NCI-H1092 (cell line): ENCODE measurements around the gene COL6A3.

Experiments
- DNase-seq: peaks from one replicate; lab custom pipeline; 2025; lab: John Stamatoyannopoulos, UW

Gene COL6A3

DNA sequence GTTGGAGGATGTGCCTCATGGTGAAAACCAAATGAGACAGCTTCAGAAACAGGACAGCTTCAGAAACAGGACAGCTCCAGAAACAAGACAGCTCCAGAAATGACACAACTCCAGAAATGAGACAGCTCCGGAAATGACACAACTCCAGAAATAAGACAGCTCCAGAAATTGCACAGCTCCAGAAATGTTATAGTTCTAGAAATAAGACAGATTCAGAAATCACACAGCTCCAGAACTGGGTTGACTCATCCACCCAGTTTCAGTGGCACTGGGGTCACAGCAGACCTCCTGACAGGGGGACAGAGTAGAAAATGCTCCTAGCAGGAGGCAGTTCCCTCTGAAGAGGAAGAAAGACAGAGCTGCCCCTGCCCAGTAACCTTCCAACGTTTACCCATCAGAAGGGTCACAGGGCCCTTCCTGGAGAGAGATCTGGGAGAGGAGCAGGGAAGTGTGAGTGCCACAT lies 26.9 kb upstream of the COL6A3 start:
- DNase-seq, result no peak

DNA sequence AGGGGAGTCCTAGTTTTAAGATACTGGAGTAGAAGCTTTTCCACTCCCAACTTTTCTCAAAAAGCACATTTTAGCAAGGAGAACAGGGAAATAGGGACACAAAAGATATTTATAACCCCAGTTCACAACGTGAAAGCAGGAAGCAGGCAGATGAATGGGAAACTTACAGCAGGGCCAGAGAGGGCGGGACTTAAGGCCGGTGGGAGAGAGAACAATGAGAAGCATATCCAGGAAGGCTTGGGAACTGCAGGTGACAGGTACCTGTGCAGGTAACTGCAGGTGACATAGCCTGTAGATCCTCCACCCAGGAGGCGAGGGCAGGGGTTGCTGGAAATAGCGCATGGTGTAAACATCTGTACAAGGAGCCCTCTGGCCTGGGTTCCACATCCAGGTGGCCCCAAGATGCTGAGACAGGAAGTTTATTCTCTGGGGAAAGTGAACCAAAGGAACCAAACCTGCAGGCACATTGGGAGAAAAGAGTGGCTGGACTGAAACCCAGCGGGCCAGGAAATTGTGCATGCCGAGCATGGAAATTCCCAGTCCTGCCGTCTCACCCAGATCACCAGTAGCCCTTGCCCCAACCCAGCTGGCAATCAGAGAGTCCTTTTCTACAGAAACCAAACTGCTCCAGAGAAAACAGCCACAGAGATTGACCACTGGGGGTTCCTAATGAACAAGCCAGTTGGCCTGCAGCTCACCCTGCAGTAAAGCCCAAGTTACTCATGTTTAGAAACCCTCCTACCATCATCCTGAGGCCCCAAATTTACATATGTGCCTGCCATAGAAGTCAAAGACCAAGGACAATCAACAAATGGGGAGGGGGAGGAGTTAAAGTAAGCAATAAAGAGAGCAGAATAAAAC lies 24.3 kb upstream of the COL6A3 start:
- DNase-seq, result peak; percentile 13

DNA sequence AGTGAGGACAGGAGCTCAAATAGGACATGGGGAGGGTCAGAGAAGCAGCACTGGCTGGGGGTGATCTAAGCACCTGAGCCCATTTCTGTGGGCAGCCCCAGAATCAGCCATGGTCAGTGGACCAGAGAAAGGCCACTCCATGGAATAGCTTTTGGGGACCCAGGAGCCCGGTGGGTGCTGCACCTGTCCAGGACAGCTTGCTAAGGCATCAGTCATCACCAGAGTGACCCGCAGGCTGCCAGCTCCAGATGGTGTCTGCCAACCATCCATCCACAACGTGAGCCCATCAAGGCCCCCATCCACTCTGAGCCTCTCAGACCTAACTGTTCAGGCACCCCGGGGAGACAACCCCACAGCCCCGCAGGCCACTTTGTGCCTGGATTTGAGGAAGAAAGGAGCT lies 23.6 kb upstream of the COL6A3 start:
- no peak for DNase-seq

DNA sequence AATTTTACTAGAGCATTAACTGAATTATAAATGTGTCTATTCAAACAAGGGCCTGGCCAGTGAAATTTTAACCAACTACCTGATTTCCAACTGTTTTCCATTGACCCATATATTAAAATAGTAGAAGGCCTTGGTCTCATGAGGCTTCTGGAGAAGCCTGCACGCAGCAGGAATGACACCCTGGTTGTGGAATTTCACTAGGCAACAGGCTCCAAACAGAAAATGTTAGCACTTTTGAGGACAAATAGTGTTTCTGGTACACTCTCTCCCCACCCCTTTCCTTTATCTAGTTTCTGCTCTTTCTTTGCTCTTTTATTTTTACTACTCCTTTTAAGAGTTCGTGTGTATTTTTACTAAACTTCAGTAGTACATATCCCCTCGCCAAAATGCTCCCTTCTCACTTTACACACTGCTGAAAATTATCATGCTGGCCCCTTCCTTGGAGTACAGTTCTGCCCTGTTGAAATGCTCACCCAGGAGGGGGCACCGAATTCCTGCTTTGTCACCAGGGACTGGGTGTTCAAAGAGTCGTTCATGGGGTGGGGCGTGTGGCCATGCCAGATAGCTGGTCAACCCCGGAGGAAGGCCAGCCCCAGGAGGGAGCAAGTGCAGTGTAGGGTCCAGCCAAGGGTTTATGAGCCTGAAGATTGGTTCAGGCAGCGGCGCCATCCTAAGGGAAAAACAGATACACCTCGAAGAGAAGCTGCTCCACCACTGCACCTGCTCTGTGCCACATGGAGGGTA lies 22.1 kb upstream of the COL6A3 start:
- DNase-seq, result no peak

DNA sequence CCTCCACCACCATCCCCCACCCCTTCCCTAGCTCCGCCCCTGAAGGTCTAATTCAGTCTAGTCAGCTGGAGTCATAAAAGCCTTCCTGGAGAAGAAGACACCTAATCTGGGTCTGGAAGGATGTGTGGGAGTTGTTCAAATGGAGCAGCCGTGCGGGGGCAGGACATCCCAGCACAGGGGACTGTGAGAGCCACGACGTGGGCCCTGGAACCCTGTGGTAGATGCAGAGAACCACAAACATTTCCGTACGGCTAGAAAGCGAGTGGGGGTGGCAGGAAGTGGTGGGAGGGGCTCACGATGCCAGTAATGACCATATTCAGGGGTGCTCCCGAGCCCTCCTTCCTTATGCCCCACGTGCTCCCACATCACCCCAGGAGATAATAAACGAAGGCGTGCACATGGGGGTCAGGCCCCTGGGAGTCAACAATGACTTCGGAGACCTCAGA lies 20.9 kb upstream of the COL6A3 start:
- no peak for DNase-seq

DNA sequence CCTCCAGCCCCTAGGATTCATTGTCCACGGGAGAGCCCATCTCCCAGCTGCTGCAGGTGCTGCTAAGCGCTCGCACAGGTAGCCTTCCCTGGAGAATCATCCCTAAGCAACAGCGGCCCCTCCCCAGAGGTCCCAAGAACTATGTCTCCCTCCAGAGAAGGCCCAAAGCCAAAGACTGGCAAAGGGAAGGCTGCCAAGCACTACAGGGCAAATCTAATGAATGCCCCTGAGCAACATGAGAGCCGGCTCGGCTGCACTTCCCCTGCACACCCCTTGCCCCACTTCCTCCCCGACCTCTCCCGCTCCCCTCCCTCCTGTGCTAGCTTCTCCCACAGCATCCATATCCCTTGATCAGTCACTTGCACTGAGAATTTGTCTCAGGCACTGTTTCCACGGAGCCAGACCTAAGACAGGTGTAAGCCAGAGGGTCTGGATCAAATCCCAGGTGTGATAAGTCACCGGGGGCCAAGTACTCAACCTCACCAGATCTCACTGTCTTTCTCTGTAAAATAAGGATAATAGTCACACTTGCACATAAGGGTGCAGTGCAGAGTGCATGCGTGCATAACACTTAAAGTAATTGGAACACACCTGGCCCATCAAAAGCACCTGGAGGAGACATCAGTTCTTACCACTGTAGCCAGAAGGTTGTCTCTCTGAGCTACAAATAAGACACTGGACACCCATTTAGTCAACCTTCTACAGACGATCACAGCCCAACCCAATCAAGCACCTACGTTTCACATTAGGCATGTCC lies 20.1 kb upstream of the COL6A3 start:
- no peak for DNase-seq

DNA sequence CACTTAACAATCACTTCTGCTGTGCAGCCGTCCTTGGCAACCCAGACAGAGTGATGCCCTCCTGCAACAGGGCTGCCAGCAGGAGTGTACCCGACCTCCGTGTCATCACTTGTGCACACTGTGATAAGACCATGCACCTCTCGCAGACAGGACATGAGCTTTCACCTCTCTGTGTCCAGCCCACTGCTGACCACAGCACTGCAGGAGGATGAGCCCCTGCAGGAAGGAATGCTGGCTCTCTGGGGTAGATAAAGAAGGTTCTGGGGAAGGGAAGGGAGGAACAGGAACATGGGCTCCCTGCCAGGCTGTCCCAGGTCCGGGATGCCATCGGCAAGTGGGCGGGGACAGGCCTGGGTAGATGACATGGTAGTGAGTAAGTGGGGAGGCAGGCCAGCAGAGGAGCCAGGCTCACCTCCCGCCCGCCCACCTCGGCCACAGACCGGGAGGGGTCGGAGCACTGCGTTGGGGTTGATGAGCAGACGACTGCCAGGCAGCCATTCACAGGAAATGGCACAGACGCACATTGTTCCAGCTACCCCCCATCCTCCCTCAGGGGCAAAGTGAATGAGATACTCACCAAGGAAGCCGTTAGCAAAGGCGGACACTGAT lies 18.6 kb upstream of the COL6A3 start:
- DNase-seq, result no peak

DNA sequence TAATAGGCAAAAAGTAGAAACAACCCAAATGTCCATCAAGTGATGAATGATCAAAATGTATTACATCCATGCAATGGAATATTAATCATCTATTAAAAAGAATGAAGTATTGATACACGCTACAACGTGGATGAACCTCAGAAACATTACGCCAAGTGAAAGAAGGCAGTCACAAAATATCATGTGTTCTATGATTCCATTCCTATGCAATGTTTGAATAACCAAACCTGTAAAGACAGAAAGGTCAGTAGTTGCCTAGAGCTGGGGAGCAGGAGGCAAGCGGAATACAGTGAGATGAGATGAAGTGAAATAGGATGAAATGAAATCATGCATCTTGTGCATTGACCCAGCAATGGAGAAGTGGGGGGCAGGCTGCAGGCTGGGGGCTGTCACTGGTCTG lies 17.9 kb upstream of the COL6A3 start:
- DNase-seq, result no peak

DNA sequence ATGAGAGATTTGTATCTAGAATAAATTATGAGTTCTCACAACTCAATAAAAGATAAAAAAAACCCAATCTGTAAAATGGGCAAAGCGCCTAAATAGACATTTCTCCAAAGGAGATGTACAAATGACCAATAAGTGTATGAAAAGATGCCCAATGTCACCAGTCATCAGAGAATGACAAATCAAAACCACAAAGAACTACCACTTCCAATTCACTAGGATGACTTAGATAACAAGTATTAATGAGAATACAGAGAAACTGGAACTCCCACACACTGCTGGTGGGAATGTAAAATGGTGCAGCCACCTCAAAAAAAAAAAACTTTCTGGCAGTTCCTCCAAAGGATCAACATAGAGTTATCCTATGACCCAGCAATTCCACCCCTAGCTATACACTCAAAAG lies 17.4 kb upstream of the COL6A3 start:
- no peak for DNase-seq

DNA sequence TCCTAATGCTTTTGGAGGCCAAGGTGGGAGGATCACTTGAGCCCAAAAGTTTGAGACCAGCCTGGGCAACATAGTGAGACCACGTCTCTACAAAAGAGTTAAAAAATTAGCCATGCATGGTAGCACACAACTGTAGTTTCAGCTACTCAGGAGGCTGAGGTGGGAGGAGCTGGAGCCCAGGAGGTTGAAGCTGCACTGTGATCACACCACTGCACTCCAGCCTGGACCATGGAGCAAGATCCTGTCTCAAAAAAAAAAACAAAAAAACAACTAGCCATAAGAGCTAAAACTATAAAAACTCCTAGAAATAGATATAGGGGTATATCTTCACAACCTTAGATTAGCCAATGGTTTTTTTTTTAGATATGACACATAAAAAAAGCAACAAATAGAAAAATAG lies 16.9 kb upstream of the COL6A3 start:
- no peak for DNase-seq

DNA sequence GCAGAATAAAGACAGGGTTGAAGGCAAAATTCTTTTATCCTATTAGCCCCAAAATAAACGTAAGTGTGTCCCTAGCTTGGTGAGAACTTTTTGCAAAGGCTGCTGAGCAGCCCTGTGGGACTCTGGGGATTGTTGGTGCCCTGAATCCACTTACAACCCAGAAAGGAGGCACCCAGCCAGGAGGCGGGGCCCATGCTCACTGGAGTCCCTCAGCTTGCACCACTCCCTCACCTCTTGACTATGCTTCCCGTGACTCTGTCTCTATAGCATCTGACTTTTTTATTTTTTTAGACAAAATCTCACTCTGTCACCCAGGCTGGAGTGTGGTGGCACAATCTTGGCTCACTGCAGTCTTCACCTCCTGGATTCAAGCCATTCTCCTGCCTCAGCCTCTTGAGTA lies 15.8 kb upstream of the COL6A3 start:
- DNase-seq, result no peak

DNA sequence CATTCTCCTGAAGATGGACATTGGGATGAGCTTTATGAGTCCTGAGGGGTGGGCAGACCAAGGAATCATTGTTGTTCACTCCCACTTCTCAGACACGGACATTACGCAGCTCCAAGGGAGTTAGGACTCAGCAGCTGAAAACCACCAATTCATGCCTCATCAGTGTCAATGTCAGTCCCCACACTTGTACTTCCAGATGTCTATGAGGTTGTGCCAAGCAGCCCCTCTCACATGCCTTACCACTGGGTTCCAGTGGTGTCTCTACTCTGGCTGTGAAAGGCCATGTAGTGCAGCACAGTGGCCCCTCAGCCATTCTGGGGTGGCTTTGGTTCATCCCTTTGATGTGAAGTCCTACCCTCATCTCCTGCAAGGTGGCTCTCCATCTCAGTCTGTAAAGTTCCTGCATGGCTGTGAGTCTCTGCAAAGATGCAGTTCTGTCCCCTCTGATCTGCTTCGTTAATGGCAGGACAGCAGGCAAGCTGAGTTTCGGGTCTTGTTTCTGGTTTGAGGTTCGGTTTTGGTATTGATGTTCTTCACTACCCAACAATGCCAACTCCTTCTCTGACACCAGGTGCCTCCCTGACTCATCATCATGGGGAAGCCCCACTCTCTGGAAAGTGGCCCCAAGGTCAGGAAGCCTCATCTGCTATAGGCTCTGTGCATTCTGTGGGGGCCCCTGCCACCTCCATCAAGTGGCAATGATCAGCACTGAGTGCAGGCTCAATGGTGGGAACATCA lies 14.0 kb upstream of the COL6A3 start:
- no peak for DNase-seq

DNA sequence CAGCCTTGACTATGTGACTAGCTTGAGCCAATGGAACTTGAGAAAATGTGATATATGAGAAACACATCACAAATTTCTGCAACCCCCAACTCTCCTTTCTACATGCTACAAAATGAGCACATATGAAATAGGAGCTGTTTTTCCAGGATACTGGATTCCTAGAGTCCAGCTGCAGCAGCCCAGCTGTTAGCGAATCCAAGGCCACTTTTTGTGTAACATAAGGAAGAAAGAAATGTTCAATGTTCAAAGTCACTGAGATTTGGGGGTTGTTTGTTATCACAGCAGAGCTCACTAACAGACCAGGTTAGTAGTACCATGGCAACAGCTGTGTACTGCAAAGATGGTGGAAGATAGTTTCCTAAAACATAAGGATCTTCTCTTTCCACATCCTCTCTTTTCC lies 12.6 kb upstream of the COL6A3 start:
- no peak for DNase-seq

DNA sequence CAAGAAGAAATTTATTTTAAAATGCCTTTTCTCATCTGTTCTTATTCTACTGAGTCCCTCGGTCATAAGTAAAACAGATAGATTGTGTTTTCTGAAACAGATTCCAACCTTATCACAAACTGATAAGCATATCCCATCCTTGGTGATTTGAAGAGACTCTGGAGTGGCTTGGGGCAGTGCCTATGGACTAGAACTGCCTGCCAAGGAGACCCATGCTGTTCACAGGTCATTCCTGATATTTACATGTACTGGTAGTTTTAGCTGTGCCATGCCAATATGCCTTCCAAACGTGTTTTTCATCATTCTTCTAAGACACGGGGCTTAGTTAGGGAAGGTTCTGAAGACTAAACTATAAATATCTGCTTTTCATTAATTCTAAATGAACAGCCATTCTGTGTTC lies 11.4 kb upstream of the COL6A3 start:
- DNase-seq, result no peak

DNA sequence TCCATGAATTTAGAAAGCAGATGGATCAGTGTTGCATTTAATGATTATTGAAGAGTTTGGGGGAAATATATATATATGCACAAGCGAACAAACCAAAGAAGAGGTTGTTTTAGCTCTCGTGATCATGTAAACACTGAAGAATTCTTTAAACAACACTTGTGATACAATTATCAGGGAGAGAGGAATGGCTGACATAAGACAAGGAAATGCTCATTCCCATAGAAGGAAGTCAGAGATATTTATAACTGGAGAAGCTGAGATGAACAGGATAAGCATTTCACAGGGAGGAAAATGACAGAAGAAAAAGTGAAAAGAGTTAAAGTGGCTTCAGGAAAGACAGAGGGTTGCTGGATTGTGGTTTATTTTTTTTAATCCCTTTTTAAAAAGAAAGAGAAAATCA lies 10.6 kb upstream of the COL6A3 start:
- DNase-seq, result no peak

DNA sequence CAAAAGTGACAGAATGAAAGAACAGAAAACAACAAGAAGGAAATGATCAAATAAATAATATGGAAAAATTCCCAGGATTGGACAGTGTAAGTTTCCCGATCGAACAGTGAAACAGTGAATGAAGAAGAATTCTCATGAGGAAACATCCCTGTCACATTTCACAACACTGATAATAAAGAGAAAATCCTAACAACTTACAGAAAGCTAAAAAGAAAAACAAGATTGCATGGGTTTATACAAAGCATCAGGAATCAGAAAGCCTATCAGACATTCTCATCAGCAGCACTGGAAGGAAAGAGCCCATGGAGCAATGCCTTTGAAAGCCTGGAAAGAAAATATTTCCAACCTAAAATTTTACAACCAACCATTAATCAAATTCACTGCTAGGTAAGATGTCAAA lies 9.9 kb upstream of the COL6A3 start:
- DNase-seq, result no peak

DNA sequence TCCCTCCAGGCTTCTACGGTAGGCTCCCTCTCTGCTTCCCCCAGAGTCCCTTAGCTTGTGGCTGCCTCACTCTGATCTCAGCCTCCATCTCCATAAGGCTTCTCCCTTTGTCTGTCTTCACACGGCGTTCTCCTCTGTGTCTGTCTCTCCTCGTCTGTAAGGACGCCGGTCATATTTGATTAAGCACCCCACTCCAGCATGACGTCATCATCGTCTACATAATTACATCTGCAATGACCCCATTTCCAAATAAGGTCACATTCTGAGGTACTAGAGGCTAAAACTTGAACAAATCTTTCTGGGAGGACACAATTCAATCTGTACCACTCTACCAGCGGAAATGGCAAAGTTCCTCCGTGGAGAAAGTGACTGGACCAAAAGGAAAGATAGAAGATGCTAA lies 8.3 kb upstream of the COL6A3 start:
- DNase-seq, result no peak

DNA sequence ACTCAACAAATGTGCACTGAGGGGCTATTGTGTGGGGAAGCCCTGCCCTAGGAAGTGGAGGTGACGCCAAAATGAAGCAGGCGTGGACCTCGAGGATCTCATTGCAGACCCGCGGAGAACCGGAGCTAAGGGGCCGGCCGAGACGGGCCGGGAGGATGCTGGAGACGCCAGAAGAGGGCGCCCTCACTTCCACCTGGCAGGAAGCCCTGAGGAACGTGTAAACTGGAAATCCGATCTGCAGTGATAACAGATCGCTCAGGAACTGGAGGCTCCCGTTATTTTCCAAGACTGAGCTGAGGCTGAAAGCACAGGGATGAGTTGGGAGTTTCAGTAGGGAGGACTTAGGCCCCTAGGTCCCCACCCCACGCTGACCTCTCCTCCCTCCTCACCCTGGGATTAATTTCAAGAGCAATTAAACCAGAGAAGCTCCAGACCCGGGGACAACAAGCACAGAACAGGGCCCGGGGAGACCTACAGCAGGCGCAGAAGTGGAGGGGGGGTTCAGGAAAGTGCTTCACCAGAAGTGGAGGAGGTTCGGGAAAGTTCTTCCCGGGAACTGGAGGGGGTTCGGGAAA lies 7.7 kb upstream of the COL6A3 start:
- DNase-seq, result peak; percentile 29

DNA sequence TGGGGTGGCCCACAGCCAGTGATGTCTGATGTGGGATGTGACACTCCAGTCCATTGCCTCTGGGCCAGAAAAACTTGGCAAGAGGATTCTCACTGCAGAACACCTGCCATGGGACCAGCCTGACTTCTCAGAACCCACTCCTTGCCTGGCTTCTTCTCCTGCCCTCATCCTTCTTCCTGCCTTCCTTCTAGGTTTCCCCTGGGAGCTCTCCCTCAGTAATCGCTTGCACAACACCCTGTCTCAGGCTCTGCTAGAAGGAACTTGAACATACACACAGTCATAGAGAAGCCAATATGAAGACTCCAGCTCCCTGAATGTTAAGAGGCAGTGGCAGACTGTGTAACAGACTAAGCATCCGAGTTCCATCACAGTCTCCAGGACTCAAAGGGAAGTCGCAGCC lies 4.3 kb upstream of the COL6A3 start:
- no peak for DNase-seq

DNA sequence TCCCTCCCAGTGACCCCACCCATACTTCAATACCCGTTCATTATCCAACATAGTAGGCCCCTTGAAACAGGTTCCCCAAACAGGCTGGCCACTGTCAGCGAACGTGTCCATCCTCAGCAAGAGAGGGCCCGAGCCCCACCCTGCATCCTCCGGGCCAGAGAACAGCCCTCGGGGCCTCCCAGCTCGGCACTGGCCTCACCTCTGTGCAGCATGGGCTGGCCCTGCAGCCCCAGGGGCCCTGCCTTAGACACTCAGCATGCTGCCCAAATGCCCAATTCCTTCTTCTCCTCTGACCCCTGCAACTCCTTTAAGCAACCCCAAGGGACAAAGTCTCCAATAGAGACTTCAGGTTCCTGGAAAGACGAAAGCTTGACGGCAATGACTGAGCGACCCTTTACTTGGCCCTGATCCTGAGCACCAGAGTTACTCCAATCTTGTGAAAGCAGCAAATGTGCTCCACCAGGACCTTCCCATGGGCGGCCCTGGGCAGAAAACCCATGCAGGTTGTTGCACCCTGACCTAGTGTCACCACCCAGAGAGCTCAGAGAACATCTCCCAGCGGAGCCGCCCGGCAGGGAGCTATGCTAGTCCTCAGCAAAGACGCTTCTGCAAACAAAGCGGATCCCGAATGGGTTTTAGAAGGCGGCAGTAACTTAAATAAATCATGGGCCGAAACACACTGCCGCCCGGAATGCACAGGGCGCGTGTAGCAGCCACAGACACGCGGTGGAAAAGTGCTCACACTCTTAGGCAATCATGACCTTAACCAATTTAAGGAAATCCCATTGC lies 782 bp downstream of the COL6A3 start:
- DNase-seq, result no peak
